ENCODE results near the gene NAA25. TPM values are rescaled to one million over a fixed set of nuclear protein-coding genes. Genes with fewer than 3 reads are reported as not detected.

The NAA25 gene
- total RNA-seq, 1 donor from 2014 or later: 14.1 TPM

DNA sequence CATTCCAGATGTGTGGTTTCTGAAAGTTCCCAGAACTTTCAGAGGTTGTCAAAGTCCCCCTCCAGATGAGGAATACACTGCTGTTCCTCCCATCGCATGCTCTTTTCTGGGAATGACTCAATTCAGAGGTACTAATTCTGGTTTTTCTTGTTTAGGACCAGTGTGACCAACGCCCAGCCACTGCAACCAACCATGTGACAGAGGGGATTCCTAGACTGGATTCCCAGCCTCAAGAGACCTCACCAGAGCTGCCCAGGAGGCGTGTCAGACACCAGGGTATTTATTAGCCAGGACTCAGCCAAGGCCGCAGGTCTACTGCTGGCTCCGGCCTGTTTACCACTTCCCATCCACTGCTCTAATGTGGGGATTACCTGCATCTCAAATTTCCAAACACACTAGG lies 41.0 kb upstream of the NAA25 start:
- Mint-ChIP-seq H3K27ac (ENCODE audit: unreplicated experiment) (no peak overlapping the region), H3K27me3 (ENCODE audit: low read depth) (no peaks in the 10 kb centered on the region), H3K36me3 (ENCODE audit: low read depth) (peaks cover 40% of the 10 kb centered on the region), H3K4me1 (ENCODE audit: low read depth) (peaks cover 9% of the 10 kb centered on the region), H3K4me3 (ENCODE audit: unreplicated experiment) (no peak overlapping the region), H3K9me3 (ENCODE audit: low read depth) (no peaks in the 10 kb centered on the region)
- DNase-seq (ENCODE audit: low spot score): peak; percentile 38
- no peak for TF ChIP-seq CTCF (IDR thresholded peaks at IDR 0.05)

DNA sequence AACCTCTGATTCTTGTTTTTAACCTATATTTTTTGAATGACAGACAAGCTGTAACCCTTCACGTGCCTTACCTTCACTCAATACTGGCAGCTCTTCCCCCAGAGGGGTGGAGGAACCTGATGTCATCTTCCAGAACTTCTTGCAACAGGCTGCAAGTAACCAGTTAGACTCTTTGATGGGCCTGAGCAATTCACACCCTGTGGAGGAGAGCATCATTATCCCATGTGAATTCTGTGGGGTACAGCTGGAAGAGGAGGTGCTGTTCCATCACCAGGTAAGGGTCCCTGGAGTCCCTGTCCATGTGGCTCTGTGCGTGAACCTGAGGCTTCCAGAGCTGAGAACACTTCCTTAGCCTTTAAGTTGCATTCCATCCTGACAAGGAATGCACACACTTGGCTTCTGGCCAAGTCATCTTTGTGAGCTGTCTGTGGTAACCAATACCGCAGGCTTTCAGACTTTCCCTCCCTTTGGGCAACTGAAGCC lies 39.5 kb upstream of the NAA25 start:
- Mint-ChIP-seq H3K27ac (ENCODE audit: unreplicated experiment) (peak overlapping the region; percentile 90), H3K4me1 (ENCODE audit: low read depth) (peaks cover 9% of the 10 kb centered on the region), H3K27me3 (ENCODE audit: low read depth) (no peaks in the 10 kb centered on the region), H3K9me3 (ENCODE audit: low read depth) (no peaks in the 10 kb centered on the region), H3K36me3 (ENCODE audit: low read depth) (peaks cover 45% of the 10 kb centered on the region), H3K4me3 (ENCODE audit: unreplicated experiment) (no peak overlapping the region)
- TF ChIP-seq CTCF (IDR thresholded peaks at IDR 0.05): no peak
- DNase-seq (ENCODE audit: low spot score): peak; percentile 22

- Mint-ChIP-seq H3K36me3 (ENCODE audit: low read depth) (peaks cover 36% of the 10 kb centered on the region), H3K9me3 (ENCODE audit: low read depth) (no peaks in the 10 kb centered on the region), H3K27me3 (ENCODE audit: low read depth) (no peaks in the 10 kb centered on the region), H3K4me1 (ENCODE audit: low read depth) (peaks cover 9% of the 10 kb centered on the region), H3K4me3 (ENCODE audit: unreplicated experiment) (no peak overlapping the region), H3K27ac (ENCODE audit: unreplicated experiment) (no peak overlapping the region)
- DNase-seq (ENCODE audit: low spot score): no peak
- no peak for TF ChIP-seq CTCF (IDR thresholded peaks at IDR 0.05)
These were observed 37.5 kb upstream of the NAA25 start for GRCh38 chr12:112146123-112146522.

- H3K36me3 Mint-ChIP-seq (ENCODE audit: low read depth): peaks cover 25% of the 10 kb centered on the region
- DNase-seq (ENCODE audit: low spot score): no peak
- H3K4me3 Mint-ChIP-seq (ENCODE audit: unreplicated experiment): no peak overlapping the region
- H3K27ac Mint-ChIP-seq (ENCODE audit: unreplicated experiment): no peak overlapping the region
- H3K4me1 Mint-ChIP-seq (ENCODE audit: low read depth): no peaks in the 10 kb centered on the region
- no peaks in the 10 kb centered on the region for H3K9me3 Mint-ChIP-seq (ENCODE audit: low read depth)
- H3K27me3 Mint-ChIP-seq (ENCODE audit: low read depth): no peaks in the 10 kb centered on the region
- no peak for TF ChIP-seq CTCF (IDR thresholded peaks at IDR 0.05)
These were observed 32.1 kb upstream of the NAA25 start for GRCh38 chr12:112140728-112141127.

- Mint-ChIP-seq H3K27me3 (ENCODE audit: low read depth) (no peaks in the 10 kb centered on the region), H3K4me3 (ENCODE audit: unreplicated experiment) (no peak overlapping the region), H3K27ac (ENCODE audit: unreplicated experiment) (no peak overlapping the region), H3K9me3 (ENCODE audit: low read depth) (no peaks in the 10 kb centered on the region), H3K4me1 (ENCODE audit: low read depth) (peaks cover 13% of the 10 kb centered on the region), H3K36me3 (ENCODE audit: low read depth) (peaks cover 7% of the 10 kb centered on the region)
- TF ChIP-seq CTCF (IDR thresholded peaks at IDR 0.05): no peak
- no peak for DNase-seq (ENCODE audit: low spot score)
These were observed 26.1 kb upstream of the NAA25 start for GRCh38 chr12:112134731-112135130.

Measured in chondrocyte (in vitro differentiated cells).